Stimulated activated CD4-positive, alpha-beta T cell treated with anti-CD3 and anti-CD28 coated beads, TNF-alpha, amount 100 ng/mL, for 4 hours (primary cell): ENCODE data around the gene OSCAR.
"Not testable (repeated sequence)": the region's sequence is repeated elsewhere in the genome, so short reads cannot be mapped to it uniquely, and the experiment has no call there.

ENCODE experiments used
- DNase-seq, 3 experiments: peaks; one replicate each; pipeline ENCODE4 v3.0.0-alpha.2; 2020; ENCODE audit warnings: low read depth in 3 of 3

The OSCAR gene

DNA sequence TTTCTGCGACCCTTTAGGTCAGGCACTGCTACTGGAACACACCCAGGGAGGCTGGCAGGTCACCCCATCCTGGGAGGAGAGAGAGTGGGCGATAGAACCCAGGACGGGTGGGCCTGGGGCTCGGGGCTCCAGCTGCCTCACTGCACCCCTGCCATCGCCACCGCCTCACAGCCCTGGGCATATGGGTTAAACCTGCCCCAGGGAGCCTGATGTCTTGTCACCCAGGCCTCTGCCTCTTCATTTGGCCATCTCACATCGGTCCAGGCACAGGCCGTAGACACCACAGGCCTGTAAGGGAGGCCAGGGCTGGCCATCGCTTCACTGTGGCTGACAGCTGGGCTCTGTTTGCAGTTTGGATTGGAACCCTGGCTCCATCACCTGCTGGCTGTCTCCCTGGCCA lies 25.1 kb upstream of the OSCAR start:
- DNase-seq = no peak

DNA sequence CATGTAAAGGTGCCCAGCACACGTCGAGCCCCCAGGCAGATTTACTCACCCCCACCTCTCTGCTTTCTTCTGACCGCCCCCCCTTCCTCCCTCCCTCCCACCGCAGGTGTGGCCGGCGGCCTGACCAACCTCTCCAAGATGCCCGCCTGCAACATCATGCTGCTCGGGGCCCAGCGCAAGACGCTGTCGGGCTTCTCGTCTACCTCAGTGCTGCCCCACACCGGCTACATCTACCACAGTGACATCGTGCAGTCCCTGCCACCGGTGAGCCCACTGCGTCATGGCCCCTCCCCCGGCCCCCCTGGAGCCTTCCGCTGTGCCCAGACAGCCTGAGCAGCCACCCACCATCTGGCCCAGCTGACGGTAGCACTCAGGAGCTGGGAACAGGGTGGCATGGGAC lies 23.8 kb upstream of the OSCAR start:
- DNase-seq = no peak

DNA sequence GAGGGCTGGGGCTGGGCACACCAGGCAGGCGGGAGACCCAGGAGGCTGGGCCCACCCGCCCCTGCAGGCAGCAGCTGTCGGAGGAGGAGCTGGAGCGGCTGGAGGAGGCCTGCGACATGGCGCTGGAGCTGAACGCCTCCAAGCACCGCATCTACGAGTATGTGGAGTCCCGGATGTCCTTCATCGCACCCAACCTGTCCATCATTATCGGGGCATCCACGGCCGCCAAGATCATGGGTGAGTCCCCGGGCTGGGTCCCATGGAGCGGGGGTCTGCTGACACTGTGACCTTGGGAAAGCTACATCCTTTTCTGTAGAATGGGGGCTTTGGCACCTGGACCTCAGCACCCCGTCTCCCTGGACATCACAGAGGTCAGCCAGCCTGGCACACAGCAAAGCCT lies 23.1 kb upstream of the OSCAR start:
- no peak for DNase-seq

DNA sequence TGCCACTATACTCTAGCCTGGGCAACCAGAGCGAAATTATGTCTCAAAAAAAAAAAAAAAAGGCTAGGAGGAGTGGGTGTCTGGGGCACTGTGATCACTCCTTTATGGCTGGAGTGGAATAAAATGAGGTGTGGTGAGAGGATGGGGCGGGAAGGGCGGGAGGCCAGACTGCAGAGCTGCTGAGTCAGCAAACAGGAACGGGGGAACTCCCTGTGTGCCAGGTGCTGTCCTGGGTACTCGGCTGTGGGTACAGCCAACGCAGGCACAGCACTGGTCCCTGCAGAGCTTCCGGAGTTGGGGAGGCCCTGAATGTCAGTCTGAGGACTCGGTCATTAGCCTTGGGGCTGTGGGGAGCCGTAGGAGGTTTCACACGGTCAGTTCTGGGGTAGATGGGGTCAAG lies 20.7 kb upstream of the OSCAR start:
- DNase-seq = no peak

DNA sequence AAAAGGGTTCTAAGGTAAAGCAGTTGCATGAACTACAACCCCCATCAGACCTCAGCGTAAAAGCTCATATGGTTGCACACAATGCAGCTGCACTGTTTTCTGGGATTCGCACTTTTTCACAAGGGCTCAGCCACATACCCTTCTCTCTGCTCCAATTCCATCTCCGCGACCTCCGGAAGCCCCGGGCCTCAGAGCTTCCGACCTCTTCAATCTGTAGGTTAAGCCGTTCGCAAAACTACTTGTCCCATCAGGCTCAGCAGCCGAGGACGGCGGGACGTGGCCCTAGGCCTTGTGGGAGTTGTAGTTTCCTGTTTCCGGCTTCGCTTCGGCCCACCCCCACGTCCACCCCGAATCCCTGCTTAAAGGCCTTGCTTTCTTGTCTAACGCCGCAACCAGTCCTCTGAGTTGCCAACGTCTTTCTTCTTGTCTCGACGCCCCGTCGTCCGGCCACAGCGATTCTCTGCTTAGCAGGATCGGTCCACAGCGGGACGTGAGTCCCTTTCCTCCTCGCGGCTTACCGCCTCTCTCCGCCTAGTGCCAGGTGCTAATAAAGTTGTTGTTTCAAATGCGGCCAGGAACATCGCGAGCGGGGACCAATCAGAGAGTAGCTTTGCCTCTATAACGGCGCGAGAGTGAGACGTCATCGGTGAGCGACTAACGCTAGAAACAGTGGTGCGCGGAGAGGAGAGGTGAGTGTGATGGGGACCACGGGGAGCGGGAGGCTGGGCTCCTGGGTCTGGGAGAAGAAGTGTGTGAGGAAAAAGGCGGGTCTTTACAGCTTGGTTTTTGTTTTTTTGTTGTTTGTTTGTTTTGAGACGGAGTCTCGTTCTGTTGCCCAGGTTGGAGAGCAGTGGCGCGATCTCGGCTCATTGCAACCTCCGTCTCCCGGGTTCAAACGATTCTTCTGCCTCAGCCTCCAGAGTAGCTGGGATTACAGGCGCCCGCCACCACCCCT lies 14.8 kb upstream of the OSCAR start, which contains the start of the genes PRPF31 and TFPT:
TSS of gene PRPF31 (plus strand) at position 646 of the 955 bp plus-strand sequence. CDS start 2,525 bp downstream, outside the sequence.
TSS of gene TFPT (minus strand) at position 549 of the 955 bp plus-strand sequence. CDS start at position 161, 388 bp downstream.
- DNase-seq = peak; percentile 77 to 94 (median 93)

DNA sequence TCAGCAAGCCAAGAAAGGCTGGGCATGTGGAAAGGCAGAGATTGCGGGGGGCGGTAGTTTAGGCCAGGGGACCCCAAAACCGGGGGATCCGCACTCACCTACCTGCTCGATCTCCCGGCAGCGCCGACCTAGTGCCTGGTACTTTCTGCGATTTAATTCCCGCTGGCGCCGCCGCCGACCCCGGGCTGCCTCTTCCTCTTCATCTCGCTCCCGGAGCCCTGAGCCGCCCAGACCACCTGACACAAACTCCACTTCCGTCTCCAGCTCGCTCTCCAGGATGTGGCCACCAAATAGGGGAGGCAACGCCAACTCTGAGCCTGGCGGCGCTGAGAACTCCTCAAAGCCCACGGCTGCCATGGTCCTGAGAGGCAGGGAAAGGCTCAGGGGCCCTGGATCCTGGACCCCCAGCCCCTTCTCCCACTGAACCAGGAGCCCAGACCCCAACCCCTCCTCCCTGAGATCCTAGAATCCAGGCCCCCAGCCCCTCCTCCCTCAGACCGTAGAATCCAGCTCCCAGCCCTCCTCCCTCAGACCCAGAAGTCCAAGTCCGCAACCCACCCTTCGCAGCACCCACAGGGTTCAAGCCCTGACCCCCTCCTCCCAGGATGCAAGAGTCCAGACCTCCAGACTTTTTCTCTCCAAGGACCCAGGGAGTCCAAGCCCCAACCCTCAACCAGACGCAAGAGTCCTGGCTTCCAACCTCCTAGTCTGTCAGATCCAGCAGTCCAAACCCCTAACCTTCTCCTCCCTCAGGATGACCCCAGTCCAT lies 13.9 kb upstream of the OSCAR start:
- DNase-seq = no peak

DNA sequence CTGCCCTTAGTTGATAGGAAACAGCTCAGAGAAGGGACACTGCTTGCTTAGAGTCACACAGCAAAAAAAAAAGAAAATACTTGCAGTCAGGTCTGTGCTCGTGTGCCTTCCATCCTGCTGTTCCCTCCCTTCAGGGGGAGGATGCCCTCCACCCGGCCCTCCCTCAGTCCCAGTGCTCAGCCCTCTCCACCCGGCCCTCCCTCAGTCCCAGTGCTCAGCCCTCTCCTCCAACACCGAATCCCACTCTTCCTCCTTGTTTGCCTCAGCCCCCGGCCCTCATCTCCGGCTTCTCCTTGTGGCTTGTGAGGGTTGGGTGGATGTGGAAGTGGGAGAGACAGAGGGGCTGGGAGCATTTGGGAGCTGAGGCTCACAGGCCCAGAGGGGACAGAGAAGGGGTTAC lies 9.0 kb upstream of the OSCAR start:
- no peak for DNase-seq

DNA sequence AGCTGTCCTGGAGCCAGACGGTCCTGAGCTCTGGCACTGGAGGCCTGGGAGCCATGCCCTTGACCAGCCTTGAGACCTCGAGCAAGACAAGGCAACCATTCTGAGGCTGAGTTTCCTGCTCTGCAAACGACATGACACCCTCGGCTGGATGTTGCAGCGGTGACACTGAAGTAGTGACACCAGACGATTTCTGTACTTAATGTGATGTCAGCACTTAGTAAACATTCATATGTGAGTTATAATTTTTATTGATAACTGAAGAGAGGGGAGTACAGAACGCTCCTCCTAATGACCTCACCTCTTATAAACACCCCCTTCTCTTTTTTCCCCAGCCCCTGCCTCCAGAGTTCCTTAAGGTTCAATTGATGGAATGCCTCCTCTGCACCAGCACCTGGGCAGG lies 7.9 kb upstream of the OSCAR start:
- DNase-seq = no peak

DNA sequence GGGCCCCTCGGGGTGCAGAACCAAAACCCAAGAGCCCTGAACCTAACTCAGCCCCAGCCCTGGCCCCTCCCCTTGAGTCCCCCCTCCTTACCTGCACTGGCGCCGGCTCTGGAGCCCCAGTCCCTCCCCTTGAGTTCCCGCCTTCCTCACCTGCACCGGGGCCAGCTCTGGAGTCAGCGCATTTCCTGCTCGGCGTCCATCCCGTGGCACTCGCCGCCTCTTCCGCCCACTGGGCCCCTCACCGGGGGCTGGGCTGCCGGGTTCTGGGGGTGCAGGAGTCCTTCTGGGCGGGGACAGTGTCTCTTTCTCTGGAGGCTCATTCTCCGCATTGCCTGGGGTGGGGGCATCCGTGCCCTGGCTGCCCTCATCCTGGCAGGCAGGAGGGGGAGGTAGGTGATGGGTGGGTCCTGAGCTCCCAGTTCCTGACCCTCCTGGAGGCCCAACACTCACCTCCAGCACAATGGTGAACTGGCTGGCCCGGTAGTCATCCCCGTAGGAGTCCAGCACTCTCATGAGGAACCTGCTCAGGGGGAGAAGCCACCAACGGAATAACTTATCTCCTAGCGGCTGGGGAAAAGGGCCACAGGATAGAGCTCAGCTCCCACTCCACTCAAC lies 7.4 kb upstream of the OSCAR start:
- no peak for DNase-seq

DNA sequence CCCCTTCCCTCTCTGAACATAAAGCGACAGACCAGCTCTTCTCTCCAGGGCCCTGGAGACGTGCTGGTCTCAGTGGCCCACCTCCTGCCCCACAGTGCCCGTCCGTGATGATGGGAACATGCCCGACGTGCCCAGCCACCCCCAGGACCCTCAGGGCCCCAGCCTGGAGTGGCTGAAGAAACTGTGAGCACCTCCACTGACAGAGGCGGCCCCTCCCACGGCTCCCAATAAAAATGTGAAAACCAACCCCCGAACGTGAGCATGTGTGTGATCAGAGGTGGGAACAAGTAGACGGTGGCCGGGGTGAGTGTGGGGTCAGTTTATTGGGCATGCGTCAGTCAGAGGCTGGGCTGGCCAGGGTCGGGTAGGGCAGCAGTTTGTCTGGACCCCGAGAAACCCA lies 6.1 kb upstream of the OSCAR start:
- DNase-seq = no peak

DNA sequence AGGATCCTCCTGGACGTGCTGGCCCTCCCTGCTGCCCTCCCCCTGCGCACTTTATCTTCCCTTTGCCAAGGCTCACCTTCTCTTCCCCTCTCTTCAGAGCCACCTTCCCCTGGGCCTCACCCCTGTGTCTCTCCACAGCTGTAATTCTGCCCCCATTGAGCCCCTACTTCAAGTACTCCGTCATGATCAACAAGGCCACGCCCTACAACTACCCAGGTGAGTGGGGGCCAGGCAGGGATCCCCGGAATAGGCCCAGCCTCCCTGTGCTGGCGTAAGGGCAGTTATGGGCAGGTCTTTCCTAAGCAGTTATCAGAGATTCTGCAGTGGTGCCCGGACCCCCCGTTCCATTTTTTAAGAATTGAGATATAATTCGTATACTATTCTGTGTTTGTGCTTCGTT lies 5.2 kb upstream of the OSCAR start:
- no peak for DNase-seq

DNA sequence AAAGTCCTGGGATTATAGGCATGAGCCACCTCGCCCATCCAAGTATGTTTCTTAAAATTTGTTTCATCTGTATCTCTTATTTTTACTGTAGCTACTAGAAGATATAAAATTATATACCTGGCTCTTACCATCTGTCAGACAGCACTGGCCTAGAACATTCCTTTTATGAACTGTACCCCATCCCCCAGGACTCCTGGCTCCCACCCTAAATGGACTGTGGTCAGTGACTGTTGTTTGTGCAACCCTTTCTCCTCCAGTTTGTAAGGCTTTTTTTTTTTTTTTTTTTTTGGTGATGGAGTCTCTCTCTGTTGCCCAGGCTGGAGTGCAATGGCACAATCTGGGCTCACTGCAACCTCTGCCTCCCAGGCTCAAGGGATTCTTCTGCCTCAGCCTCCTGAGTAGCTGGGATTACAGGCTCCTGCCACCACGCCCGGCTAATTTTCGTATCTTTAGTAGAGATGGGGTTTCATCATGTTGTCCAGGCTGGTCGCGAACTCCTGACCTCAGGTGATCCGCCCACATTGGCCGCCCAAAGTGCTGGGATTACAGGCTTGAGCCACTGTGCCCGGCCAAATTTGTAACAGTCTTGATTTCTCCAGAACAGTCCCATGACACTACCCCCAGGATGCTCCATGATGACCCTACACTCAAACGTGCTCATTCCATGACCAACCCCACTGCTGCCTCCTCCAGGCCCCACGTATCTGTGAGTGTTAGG lies 4.6 kb upstream of the OSCAR start:
- DNase-seq = no peak

DNA sequence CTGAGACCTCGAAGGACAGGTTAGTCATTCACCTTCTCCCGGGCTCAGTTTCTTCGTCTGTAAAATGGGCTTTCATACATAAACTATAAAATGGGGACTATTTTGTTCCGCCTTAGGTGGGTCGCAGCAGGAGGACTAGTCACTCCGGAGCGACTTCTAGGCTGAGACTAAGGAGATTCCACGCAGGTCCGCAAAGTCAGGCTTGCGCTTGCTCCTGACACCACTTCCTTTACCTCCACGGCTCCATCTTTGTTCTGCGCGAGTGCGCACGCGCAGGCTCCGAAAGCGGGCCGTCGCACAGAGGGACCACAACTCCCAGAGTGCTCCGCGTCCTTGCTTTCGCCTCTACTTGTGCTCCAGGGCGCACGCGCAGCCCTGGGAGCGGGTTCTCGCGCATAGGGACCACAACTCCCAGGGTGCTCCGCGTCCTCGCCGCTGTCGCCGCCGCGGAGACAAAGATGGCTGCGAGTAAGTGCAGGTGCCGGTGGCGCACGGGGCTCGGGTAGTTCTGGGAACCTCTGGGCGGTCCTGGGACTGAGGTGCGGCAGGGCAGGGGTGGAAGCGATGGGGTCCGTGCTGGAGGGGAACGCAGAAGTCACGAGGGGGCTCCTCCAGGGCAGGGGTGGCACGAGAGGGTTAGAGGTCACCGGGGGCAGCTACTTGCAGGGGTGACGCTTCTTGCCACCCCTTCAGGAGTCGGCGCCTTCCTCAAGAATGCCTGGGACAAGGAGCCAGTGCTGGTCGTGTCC lies 2.0 kb upstream of the OSCAR start, which contains the start of gene NDUFA3:
TSS of gene NDUFA3 (plus strand) at position 435 of the 749 bp plus-strand sequence. CDS start at position 459, 24 bp downstream.
- DNase-seq = peak; percentile 85 to 98 (median 94)

DNA sequence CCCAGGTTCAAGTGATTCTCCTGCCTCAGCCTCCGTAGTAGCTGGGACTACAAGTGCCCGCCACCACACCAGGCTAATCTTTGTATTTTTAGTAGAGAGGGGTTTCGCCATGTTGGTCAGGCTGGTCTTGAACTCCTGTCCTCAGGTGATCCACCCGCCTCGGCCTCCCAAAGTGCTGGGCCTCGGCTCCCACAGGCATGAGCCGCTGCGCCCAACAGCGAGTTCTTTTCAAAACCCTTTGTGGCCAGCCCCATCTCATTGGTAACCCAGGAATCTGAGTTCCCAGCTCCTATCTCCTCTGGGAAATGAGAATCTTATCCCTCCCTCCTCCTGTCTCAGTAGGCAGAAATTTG lies 724 bp downstream of the OSCAR start:
- DNase-seq = not testable (repeated sequence)

DNA sequence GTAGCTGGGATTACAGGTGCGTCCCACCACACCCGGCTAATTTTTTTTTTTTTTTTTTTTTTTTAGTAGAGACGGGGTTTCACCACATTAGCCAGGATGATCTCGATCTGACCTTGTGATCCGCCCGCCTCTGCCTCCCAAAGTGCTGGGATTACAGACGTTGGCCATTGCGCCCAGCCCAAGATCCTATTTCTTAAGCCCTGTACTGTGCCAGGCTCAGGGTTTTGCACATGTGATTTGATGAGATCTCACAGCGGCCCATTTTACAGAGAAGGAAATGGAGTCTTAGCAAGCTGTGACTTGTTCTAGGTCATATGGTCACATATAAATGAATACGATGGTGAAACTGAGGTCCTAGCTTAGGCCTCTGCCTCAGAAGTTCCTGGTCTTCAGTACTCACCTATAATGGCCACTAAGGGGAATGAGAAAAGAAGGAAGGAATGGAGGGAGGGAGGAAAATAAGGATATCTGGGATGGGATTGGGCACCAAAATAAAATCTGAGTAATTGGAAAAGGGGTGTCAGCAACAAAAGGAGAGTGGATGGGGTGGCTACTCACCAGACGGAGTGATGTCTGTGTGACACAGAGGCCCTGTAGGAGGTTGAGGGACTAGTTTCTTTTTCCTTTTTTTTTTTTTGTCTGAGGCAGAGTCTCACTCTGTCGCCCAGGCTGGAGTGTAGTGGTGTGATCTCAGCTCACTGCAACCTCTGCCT lies 1.3 kb downstream of the OSCAR start:
- no peak for DNase-seq

DNA sequence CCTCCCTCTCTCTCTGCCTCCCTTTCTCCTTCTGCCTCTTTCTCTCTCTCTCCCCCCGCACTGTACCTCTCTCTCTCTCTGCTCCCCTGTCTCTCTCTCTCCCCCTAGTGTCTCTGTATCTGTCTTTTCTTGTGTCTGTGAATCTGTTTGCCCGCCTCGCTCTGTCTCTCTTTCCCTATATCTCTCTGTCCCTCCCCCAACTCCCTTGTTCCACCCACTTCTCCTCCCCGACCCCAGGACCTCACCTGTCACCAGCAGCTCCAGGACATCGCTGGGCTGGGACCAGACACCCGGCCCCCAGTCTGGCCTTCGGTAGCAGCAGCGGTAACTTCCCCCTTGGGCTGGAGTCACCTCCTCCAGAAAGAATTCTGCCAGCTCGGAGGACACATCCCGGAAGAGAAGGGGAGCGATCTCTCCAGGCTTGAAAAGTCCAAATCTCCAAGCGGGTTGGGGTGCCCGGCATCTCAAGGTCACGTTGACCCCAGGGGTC lies 3.9 kb downstream of the OSCAR start:
- no peak for DNase-seq

DNA sequence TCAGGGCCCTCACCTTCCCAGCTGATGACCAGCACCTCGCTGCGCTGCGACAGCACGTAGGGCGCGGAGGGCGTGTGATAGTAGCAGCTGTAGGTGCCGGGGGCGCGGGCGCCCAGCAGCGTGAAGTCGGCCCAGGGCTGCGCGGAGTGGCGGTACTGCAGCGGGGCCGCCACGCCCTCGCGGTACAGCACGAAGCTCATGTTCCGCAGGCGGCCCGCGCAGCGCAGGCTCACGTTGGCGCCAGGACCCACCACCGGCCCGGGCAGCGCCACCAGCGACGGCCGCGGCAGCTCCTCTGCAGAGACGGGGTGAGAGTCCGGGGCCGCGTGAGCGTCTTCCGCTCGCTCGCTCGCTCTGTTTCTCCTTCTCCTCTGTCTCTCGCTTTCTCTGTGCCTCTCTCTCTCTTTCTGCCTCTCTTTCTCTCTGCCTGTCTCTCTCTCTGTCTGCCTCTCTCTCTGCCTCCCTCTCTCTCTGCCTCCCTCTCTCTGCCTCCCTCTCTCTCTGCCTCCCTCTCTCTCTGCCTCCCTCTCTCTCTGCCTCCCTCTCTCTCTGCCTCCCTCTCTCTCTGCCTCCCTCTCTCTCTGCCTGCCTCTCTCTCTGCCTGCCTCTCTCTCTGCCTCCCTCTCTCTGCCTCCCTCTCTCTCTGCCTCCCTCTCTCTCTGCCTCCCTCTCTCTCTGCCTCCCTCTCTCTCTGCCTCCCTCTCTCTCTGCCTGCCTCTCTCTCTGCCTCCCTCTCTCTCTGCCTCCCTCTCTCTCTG lies 4.6 kb downstream of the OSCAR start:
- DNase-seq = peak in 1 of 3 experiments; percentile 31

DNA sequence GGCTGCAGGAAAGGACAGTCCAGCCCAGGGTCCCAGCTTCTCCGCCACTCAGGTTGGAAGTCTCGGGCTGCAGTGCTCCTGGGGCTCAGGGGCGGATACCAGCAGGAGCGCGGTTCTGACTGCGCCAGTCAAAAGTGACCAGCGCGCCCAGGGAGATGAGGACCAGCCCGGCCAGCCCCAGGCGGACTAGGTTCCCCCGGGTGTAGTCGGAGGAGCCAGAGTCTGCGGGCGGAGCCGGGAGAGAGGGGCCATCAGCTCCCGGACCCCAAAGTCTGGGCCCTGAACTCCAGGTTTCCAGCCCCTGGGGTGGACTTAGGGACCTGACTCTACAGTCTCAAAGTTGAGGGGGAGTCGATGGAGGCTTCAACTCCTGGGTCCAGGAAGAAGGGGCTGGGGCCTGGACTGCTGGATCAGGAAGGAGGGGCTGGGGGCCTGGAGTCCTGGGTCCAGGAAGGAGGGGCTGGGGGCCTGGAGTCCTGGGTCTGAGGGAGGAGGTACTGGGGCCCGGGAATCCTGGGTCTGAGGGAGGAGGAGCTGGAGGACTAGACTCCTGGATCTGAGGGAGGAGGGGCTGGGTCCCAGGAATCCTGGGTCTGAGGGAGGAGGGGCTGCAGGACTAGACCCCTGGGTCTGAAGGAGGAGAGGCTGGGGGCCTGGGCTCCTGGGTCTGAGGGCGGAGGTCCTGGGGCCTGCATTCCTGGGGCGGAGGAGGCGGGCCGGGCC lies 5.3 kb downstream of the OSCAR start:
- no peak for DNase-seq
